ENCODE results near the gene DBNDD2.

The DBNDD2 gene

DNA sequence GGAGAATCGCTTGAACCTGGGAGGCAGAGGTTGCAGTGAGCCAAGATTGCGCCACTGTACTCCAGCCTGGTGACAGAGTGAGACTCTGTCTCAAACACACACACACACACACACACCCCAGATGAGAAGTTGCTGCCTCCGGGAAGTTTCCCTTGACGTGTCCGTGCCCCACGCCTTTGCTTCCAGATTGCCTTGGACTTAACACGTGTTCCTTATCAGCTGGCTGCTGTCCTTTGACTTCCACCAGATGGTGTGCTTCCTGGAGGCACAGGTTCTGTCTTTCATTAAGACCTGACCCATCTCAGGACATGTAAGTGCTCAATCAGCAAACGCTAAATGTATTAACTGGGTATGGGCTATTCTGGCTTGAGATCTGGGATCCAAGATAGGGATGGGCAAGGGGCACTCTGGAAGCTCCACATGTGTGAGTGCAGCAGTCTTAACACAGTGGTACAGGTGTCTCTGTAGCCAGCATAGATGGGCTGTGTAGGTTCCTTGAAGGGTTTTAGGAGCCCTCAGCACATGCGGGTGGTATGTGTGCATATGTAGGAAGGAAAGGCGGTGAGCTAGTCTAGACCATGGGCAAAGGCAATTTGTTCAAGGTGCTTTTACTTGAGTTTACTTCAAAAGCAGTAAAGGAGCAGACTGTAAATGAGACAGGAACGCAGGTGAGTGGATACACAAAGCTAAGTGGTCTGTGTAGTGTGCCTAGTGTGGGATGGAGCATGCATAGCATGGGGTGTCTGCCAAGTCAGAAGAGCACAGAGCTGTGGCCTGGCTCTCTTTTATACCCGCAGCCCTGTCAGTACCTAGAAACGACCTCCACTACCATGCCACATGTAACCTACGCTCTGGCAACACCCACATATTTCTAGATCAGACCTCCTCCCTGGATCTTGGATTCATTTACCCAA, 19.4 kb downstream of the DBNDD2 start:
- Histone ChIP-seq H3K4me1 (ENCODE audit: control insufficient read depth, insufficient read depth, low read length) (no peaks in the 10 kb centered on the region), H3K36me3 (ENCODE audit: control insufficient read depth in 2 of 2, insufficient read depth in 1 of 2, low read length in 2 of 2) (peaks cover 5 to 39% of the 10 kb centered on the region in 2 experiments; a peak in 2 of 3 replicates), H3K9me3 (ENCODE audit: control insufficient read depth, insufficient read depth, low read depth, low read length) (no peaks in the 10 kb centered on the region), H3K27ac (ENCODE audit: extremely low read depth, low read depth, low read length) (no peak overlapping the region), H3K4me3 (ENCODE audit: low read depth, low read length) (no peak overlapping the region)
- CTCF ChIA-PET, result interaction anchor here (0.7 to 2.0 kb wide), 4 partner anchors 10 to 125 kb away, joined by 3 to 8 read pairs (median 5); partner anchors contain the start of gene SYS1
- POLR2A ChIA-PET, result interaction anchor here (1.1 to 1.3 kb wide), 2 partner anchors 9 to 12 kb away, joined by 3 to 5 read pairs; partner anchors contain the start of gene PIGT
- TF ChIP-seq ZNF529 (tag by site-specific recombination; IDR thresholded peaks at IDR 0.05; ENCODE audit: insufficient replicate concordance) (no peak), ZNF266 (tag by site-specific recombination; IDR thresholded peaks at IDR 0.05; ENCODE audit: low read depth) (no peak), INSM2 (tag by site-specific recombination; IDR thresholded peaks at IDR 0.05) (no peak), ZNF768 (tag by site-specific recombination; IDR thresholded peaks at IDR 0.05) (no peak), ZNF133 (tag by site-specific recombination; IDR thresholded peaks at IDR 0.05) (no peak), ZNF621 (tag by site-specific recombination; IDR thresholded peaks at IDR 0.05) (no peak), ZNF658 (tag by site-specific recombination; IDR thresholded peaks at IDR 0.05) (no peak), FEZF1 (tag by site-specific recombination; IDR thresholded peaks at IDR 0.05) (no peak), ZNF530 (tag by site-specific recombination; IDR thresholded peaks at IDR 0.05; ENCODE audit: low read depth) (no peak), ZNF112 (tag by site-specific recombination; IDR thresholded peaks at IDR 0.05) (no peak), ZNF184 (tag by site-specific recombination; IDR thresholded peaks at IDR 0.05) (no peak), ZNF121 (tag by site-specific recombination; IDR thresholded peaks at IDR 0.05) (no peak), ZFP37 (tag by site-specific recombination; IDR thresholded peaks at IDR 0.05) (no peak), ZNF449 (tag by site-specific recombination; IDR thresholded peaks at IDR 0.05) (no peak), ZNF664 (tag by site-specific recombination; IDR thresholded peaks at IDR 0.05) (no peak), YY2 (tag by site-specific recombination; IDR thresholded peaks at IDR 0.05) (no peak)
- TF ChIP-seq, protein P1, sequence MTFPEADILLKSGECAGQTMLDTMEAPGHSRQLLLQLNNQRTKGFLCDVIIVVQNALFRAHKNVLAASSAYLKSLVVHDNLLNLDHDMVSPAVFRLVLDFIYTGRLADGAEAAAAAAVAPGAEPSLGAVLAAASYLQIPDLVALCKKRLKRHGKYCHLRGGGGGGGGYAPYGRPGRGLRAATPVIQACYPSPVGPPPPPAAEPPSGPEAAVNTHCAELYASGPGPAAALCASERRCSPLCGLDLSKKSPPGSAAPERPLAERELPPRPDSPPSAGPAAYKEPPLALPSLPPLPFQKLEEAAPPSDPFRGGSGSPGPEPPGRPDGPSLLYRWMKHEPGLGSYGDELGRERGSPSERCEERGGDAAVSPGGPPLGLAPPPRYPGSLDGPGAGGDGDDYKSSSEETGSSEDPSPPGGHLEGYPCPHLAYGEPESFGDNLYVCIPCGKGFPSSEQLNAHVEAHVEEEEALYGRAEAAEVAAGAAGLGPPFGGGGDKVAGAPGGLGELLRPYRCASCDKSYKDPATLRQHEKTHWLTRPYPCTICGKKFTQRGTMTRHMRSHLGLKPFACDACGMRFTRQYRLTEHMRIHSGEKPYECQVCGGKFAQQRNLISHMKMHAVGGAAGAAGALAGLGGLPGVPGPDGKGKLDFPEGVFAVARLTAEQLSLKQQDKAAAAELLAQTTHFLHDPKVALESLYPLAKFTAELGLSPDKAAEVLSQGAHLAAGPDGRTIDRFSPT (tag by site-specific recombination; IDR thresholded peaks at IDR 0.05), result no peak
- TF ChIP-seq, protein P2, sequence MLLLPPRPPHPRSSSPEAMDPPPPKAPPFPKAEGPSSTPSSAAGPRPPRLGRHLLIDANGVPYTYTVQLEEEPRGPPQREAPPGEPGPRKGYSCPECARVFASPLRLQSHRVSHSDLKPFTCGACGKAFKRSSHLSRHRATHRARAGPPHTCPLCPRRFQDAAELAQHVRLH (tag by site-specific recombination; IDR thresholded peaks at IDR 0.05), result no peak
- TF ChIP-seq, protein P3, sequence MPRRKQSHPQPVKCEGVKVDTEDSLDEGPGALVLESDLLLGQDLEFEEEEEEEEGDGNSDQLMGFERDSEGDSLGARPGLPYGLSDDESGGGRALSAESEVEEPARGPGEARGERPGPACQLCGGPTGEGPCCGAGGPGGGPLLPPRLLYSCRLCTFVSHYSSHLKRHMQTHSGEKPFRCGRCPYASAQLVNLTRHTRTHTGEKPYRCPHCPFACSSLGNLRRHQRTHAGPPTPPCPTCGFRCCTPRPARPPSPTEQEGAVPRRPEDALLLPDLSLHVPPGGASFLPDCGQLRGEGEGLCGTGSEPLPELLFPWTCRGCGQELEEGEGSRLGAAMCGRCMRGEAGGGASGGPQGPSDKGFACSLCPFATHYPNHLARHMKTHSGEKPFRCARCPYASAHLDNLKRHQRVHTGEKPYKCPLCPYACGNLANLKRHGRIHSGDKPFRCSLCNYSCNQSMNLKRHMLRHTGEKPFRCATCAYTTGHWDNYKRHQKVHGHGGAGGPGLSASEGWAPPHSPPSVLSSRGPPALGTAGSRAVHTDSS (tag by site-specific recombination; IDR thresholded peaks at IDR 0.05), result no peak

Measured in HEK293 (cell line).